HG02588 (cell line): Measurements from ENCODE around the gene PLCB1.
"Not testable (repeated sequence)": the region's sequence is repeated elsewhere in the genome, so short reads cannot be mapped to it uniquely, and the experiment has no call there.

Experiments
- ATAC-seq: cut with Tn5 transposase; IDR thresholded peaks from one replicate; pipeline ENCODE4 v1.9.1; 2021; ENCODE audit warnings: mild to moderate bottlenecking, moderate library complexity; ENCODE audit not compliant: unreplicated experiment

Gene PLCB1

GRCh38 chr20:8798505-8798904 lies 666.4 kb downstream of the PLCB1 start:
- no peak for ATAC-seq

GRCh38 chr20:8800089-8800488 lies 668.0 kb downstream of the PLCB1 start:
- ATAC-seq = no peak

GRCh38 chr20:8801686-8802085 lies 669.6 kb downstream of the PLCB1 start:
- ATAC-seq = no peak

GRCh38 chr20:8803065-8803464 lies 671.0 kb downstream of the PLCB1 start:
- ATAC-seq = no peak

- no peak for ATAC-seq
Measured at GRCh38 chr20:8803941-8804340, 671.9 kb downstream of the PLCB1 start.

- no peak for ATAC-seq
Measured at GRCh38 chr20:8805737-8806442, 673.8 kb downstream of the PLCB1 start.

- ATAC-seq = no peak
Measured at GRCh38 chr20:8807480-8808201, 675.6 kb downstream of the PLCB1 start.

GRCh38 chr20:8808202-8808535 lies 676.1 kb downstream of the PLCB1 start:
- ATAC-seq = no peak

GRCh38 chr20:8809107-8809953 lies 677.3 kb downstream of the PLCB1 start:
- no peak for ATAC-seq

- no peak for ATAC-seq
Measured at GRCh38 chr20:8811801-8812594, 679.9 kb downstream of the PLCB1 start.

- no peak for ATAC-seq
Measured at GRCh38 chr20:8812817-8813216, 680.8 kb downstream of the PLCB1 start.

GRCh38 chr20:8815208-8815607 lies 683.1 kb downstream of the PLCB1 start:
- ATAC-seq = no peak

GRCh38 chr20:8829256-8829655 lies 697.2 kb downstream of the PLCB1 start:
- no peak for ATAC-seq

GRCh38 chr20:8834294-8834693 lies 702.2 kb downstream of the PLCB1 start:
- not testable (repeated sequence) for ATAC-seq

- ATAC-seq = no peak
Measured at GRCh38 chr20:8834851-8835250, 702.8 kb downstream of the PLCB1 start.

GRCh38 chr20:8837396-8837795 lies 705.3 kb downstream of the PLCB1 start:
- ATAC-seq = no peak

- ATAC-seq = no peak
Measured at GRCh38 chr20:8842525-8842924, 710.5 kb downstream of the PLCB1 start.

GRCh38 chr20:8844179-8844578 lies 712.1 kb downstream of the PLCB1 start:
- no peak for ATAC-seq

GRCh38 chr20:8849990-8850389 lies 717.9 kb downstream of the PLCB1 start:
- no peak for ATAC-seq

- no peak for ATAC-seq
Measured at GRCh38 chr20:8851446-8851845, 719.4 kb downstream of the PLCB1 start.

- ATAC-seq = not testable (repeated sequence)
Measured at GRCh38 chr20:8851919-8852318, 719.9 kb downstream of the PLCB1 start.
